Stimulated activated naive CD8-positive, alpha-beta T cell treated with anti-CD3 and anti-CD28 coated beads, Interleukin-15, Interleukin-2, amounts not matched to agents 100 ng/mL and 50 ng/mL, for 24 hours (primary cell): ENCODE results near the gene ANKRD44.
A peak's percentile ranks its signal among the peaks of the same experiment; 100 is the strongest.
"Not testable (repeated sequence)": the region's sequence is repeated elsewhere in the genome, so short reads cannot be mapped to it uniquely, and the experiment has no call there.

ENCODE experiments used
- H3K27ac Mint-ChIP-seq: one replicate; pipeline ENCODE4 v1.8.0; 2021; ENCODE audit warnings: mild to moderate bottlenecking, mixed read lengths
- H3K27me3 Mint-ChIP-seq: one replicate; pipeline ENCODE4 v1.8.0; 2021; ENCODE audit warnings: mixed read lengths
- H3K36me3 Mint-ChIP-seq: one replicate; pipeline ENCODE4 v1.8.0; 2021; ENCODE audit warnings: low read depth, mixed read lengths
- H3K4me1 Mint-ChIP-seq: one replicate; pipeline ENCODE4 v1.8.0; 2021; ENCODE audit warnings: low read depth, mixed read lengths
- H3K4me3 Mint-ChIP-seq: one replicate; pipeline ENCODE4 v1.8.0; 2021; ENCODE audit warnings: mild to moderate bottlenecking, mixed read lengths
- H3K9me3 Mint-ChIP-seq: one replicate; pipeline ENCODE4 v1.8.0; 2021; ENCODE audit warnings: mixed read lengths

The ANKRD44 gene

GRCh38 chr2:197055045-197055444 is 255.5 kb downstream of the ANKRD44 start:
- no peak overlapping the region for H3K4me3 Mint-ChIP-seq
- no peaks in the 10 kb centered on the region for H3K27me3 Mint-ChIP-seq
- H3K4me1 Mint-ChIP-seq = peaks cover 28% of the 10 kb centered on the region
- H3K27ac Mint-ChIP-seq = peak overlapping the region; percentile 77
- H3K36me3 Mint-ChIP-seq = peaks cover 93% of the 10 kb centered on the region
- H3K9me3 Mint-ChIP-seq = peaks cover 18% of the 10 kb centered on the region

GRCh38 chr2:197054437-197054836 is 256.1 kb downstream of the ANKRD44 start:
- no peak overlapping the region for H3K4me3 Mint-ChIP-seq
- peak overlapping the region; percentile 77 for H3K27ac Mint-ChIP-seq
- peaks cover 95% of the 10 kb centered on the region for H3K36me3 Mint-ChIP-seq
- H3K9me3 Mint-ChIP-seq = peaks cover 22% of the 10 kb centered on the region
- peaks cover 28% of the 10 kb centered on the region for H3K4me1 Mint-ChIP-seq
- no peaks in the 10 kb centered on the region for H3K27me3 Mint-ChIP-seq

GRCh38 chr2:197052356-197052755 is 258.2 kb downstream of the ANKRD44 start:
- Mint-ChIP-seq H3K4me1 (peaks cover 28% of the 10 kb centered on the region), H3K27me3 (no peaks in the 10 kb centered on the region), H3K36me3 (peaks cover 88% of the 10 kb centered on the region), H3K4me3 (no peak overlapping the region), H3K9me3 (peaks cover 22% of the 10 kb centered on the region), H3K27ac (no peak overlapping the region)

GRCh38 chr2:197045115-197045514 is 265.5 kb downstream of the ANKRD44 start:
- H3K27ac Mint-ChIP-seq = peak overlapping the region; percentile 63
- H3K27me3 Mint-ChIP-seq = no peaks in the 10 kb centered on the region
- peaks cover 4% of the 10 kb centered on the region for H3K9me3 Mint-ChIP-seq
- H3K36me3 Mint-ChIP-seq = peaks cover 52% of the 10 kb centered on the region
- no peak overlapping the region for H3K4me3 Mint-ChIP-seq
- H3K4me1 Mint-ChIP-seq = peaks cover 5% of the 10 kb centered on the region

- H3K27me3 Mint-ChIP-seq = no peaks in the 10 kb centered on the region
- no peak overlapping the region for H3K4me3 Mint-ChIP-seq
- H3K4me1 Mint-ChIP-seq = peaks cover 12% of the 10 kb centered on the region
- peaks cover 50% of the 10 kb centered on the region for H3K36me3 Mint-ChIP-seq
- no peak overlapping the region for H3K27ac Mint-ChIP-seq
- no peaks in the 10 kb centered on the region for H3K9me3 Mint-ChIP-seq
Observed at GRCh38 chr2:197042739-197043196, 267.8 kb downstream of the ANKRD44 start.

GRCh38 chr2:197037863-197038398 is 272.6 kb downstream of the ANKRD44 start:
- Mint-ChIP-seq H3K4me1 (peaks cover 41% of the 10 kb centered on the region), H3K27me3 (no peaks in the 10 kb centered on the region), H3K4me3 (no peak overlapping the region), H3K9me3 (peaks cover 2% of the 10 kb centered on the region), H3K27ac (peak overlapping the region; percentile 69), H3K36me3 (peaks cover 81% of the 10 kb centered on the region)

- H3K27me3 Mint-ChIP-seq = no peaks in the 10 kb centered on the region
Observed at GRCh38 chr2:197035002-197035401, 275.6 kb downstream of the ANKRD44 start.

GRCh38 chr2:197034292-197034691 is 276.3 kb downstream of the ANKRD44 start:
- no peaks in the 10 kb centered on the region for H3K27me3 Mint-ChIP-seq
- H3K27ac Mint-ChIP-seq = no peak overlapping the region
- H3K9me3 Mint-ChIP-seq = peaks cover 5% of the 10 kb centered on the region
- no peak overlapping the region for H3K4me3 Mint-ChIP-seq
- peaks cover 79% of the 10 kb centered on the region for H3K36me3 Mint-ChIP-seq
- H3K4me1 Mint-ChIP-seq = peaks cover 53% of the 10 kb centered on the region

More at GRCh38 chr2:197035002-197035401, 275.6 kb downstream of the ANKRD44 start:
- H3K36me3 Mint-ChIP-seq = peaks cover 76% of the 10 kb centered on the region
- peak overlapping the region; percentile 29 for H3K27ac Mint-ChIP-seq
- H3K4me3 Mint-ChIP-seq = no peak overlapping the region
- H3K9me3 Mint-ChIP-seq = peaks cover 5% of the 10 kb centered on the region
- peaks cover 47% of the 10 kb centered on the region for H3K4me1 Mint-ChIP-seq

GRCh38 chr2:197033222-197033621 is 277.4 kb downstream of the ANKRD44 start:
- Mint-ChIP-seq H3K27me3 (no peaks in the 10 kb centered on the region), H3K27ac (no peak overlapping the region), H3K36me3 (peaks cover 77% of the 10 kb centered on the region), H3K9me3 (peaks cover 5% of the 10 kb centered on the region), H3K4me3 (no peak overlapping the region), H3K4me1 (peaks cover 49% of the 10 kb centered on the region)

- no peak overlapping the region for H3K4me3 Mint-ChIP-seq
- H3K36me3 Mint-ChIP-seq = peaks cover 74% of the 10 kb centered on the region
- H3K9me3 Mint-ChIP-seq = peaks cover 5% of the 10 kb centered on the region
- H3K4me1 Mint-ChIP-seq = peaks cover 46% of the 10 kb centered on the region
- no peaks in the 10 kb centered on the region for H3K27me3 Mint-ChIP-seq
- H3K27ac Mint-ChIP-seq = no peak overlapping the region
Observed at GRCh38 chr2:197031803-197032202, 278.8 kb downstream of the ANKRD44 start.

GRCh38 chr2:197030090-197030489 is 280.5 kb downstream of the ANKRD44 start:
- Mint-ChIP-seq H3K4me3 (no peak overlapping the region), H3K4me1 (peaks cover 36% of the 10 kb centered on the region), H3K27ac (peak overlapping the region; percentile 42), H3K27me3 (no peaks in the 10 kb centered on the region), H3K36me3 (peaks cover 75% of the 10 kb centered on the region), H3K9me3 (peaks cover 5% of the 10 kb centered on the region)

- H3K27ac Mint-ChIP-seq = no peak overlapping the region
- H3K36me3 Mint-ChIP-seq = peaks cover 75% of the 10 kb centered on the region
- H3K4me1 Mint-ChIP-seq = peaks cover 21% of the 10 kb centered on the region
- H3K9me3 Mint-ChIP-seq = peaks cover 5% of the 10 kb centered on the region
- H3K4me3 Mint-ChIP-seq = no peak overlapping the region
- H3K27me3 Mint-ChIP-seq = no peaks in the 10 kb centered on the region
Observed at GRCh38 chr2:197028633-197029032, 281.9 kb downstream of the ANKRD44 start.

- no peak overlapping the region for H3K27ac Mint-ChIP-seq
- H3K27me3 Mint-ChIP-seq = no peaks in the 10 kb centered on the region
- peaks cover 75% of the 10 kb centered on the region for H3K36me3 Mint-ChIP-seq
- H3K9me3 Mint-ChIP-seq = peaks cover 5% of the 10 kb centered on the region
- peaks cover 17% of the 10 kb centered on the region for H3K4me1 Mint-ChIP-seq
- H3K4me3 Mint-ChIP-seq = no peak overlapping the region
Observed at GRCh38 chr2:197028230-197028629, 282.4 kb downstream of the ANKRD44 start.

GRCh38 chr2:197024206-197024605 is 286.4 kb downstream of the ANKRD44 start:
- Mint-ChIP-seq H3K4me3 (no peak overlapping the region), H3K4me1 (no peaks in the 10 kb centered on the region), H3K27me3 (no peaks in the 10 kb centered on the region), H3K36me3 (peaks cover 78% of the 10 kb centered on the region), H3K9me3 (no peaks in the 10 kb centered on the region), H3K27ac (no peak overlapping the region)

GRCh38 chr2:197020921-197021320 is 289.7 kb downstream of the ANKRD44 start:
- H3K27ac Mint-ChIP-seq = not testable (repeated sequence)
- H3K36me3 Mint-ChIP-seq = peaks cover 66% of the 10 kb centered on the region

GRCh38 chr2:197013098-197013497 is 297.5 kb downstream of the ANKRD44 start:
- no peaks in the 10 kb centered on the region for H3K4me1 Mint-ChIP-seq
- no peaks in the 10 kb centered on the region for H3K9me3 Mint-ChIP-seq
- peaks cover 49% of the 10 kb centered on the region for H3K36me3 Mint-ChIP-seq
- H3K4me3 Mint-ChIP-seq = no peak overlapping the region
- no peak overlapping the region for H3K27ac Mint-ChIP-seq
- no peaks in the 10 kb centered on the region for H3K27me3 Mint-ChIP-seq

More at GRCh38 chr2:197020921-197021320, 289.7 kb downstream of the ANKRD44 start:
- H3K4me3 Mint-ChIP-seq, H3K27me3 Mint-ChIP-seq, H3K4me1 Mint-ChIP-seq, H3K9me3 Mint-ChIP-seq: not testable (repeated sequence)
